Loucy (cell line): ENCODE results near the gene ZNF593.

Experiments
- H2AFZ ChIP-seq: fragments of 200-600 bp; sonication (generic); 2 replicates; pipeline ENCODE4 v1.6.0; 2016; ENCODE audit warnings: antibody characterized with exemption, mild to moderate bottlenecking, low read length, moderate library complexity
- H3F3A ChIP-seq: fragments of 200-600 bp; 2 replicates; pipeline ENCODE4 v1.6.0; 2016; ENCODE audit warnings: antibody characterized with exemption, low read depth, mild to moderate bottlenecking
- H3K27me3 ChIP-seq: fragments of 200-600 bp; sonication (generic); 2 replicates; pipeline ENCODE4 v1.6.1; 2014; ENCODE audit warnings: low read length, mild to moderate bottlenecking; ENCODE audit not compliant: insufficient read depth, poor library complexity, severe bottlenecking
- H3K36me3 ChIP-seq: fragments of 200-600 bp; sonication (generic); 2 replicates; pipeline ENCODE4 v1.6.1; 2016; ENCODE audit warnings: low read length; ENCODE audit not compliant: insufficient read depth
- H3K4me1 ChIP-seq: fragments of 200-600 bp; sonication (generic); 2 replicates; pipeline ENCODE4 v1.5.1; 2014; ENCODE audit warnings: low read length, mild to moderate bottlenecking; ENCODE audit not compliant: insufficient read depth, poor library complexity, severe bottlenecking
- H3K4me2 ChIP-seq: fragments of 200-600 bp; sonication (generic); 2 replicates; pipeline ENCODE4 v1.6.0; 2014; ENCODE audit warnings: antibody characterized with exemption, low read length, low read depth, mild to moderate bottlenecking; ENCODE audit not compliant: poor library complexity, severe bottlenecking
- H3K4me3 ChIP-seq: fragments of 200-600 bp; sonication (generic); 2 replicates; pipeline ENCODE4 v1.5.1; 2014; ENCODE audit warnings: low read length, mild to moderate bottlenecking, mixed read lengths; ENCODE audit not compliant: poor library complexity, severe bottlenecking
- H3K79me2 ChIP-seq: fragments of 200-600 bp; sonication (generic); 2 replicates; pipeline ENCODE4 v1.6.1; 2014; ENCODE audit warnings: low read length; ENCODE audit not compliant: insufficient read depth
- H3K9ac ChIP-seq: fragments of 200-600 bp; sonication (generic); 2 replicates; pipeline ENCODE4 v1.6.0; 2014; ENCODE audit warnings: mild to moderate bottlenecking, low read depth, low read length, moderate library complexity; ENCODE audit not compliant: poor library complexity, severe bottlenecking
- H3K9me2 ChIP-seq: fragments of 200-600 bp; sonication (generic); replicated peaks from 2 replicates; pipeline ENCODE4 v1.6.1; 2016; ENCODE audit warnings: low read depth, low read length, mixed read lengths
- H3K9me3 ChIP-seq: fragments of 200-600 bp; sonication (generic); 2 replicates; pipeline ENCODE4 v1.6.1; 2014; ENCODE audit warnings: mild to moderate bottlenecking, antibody characterized with exemption, low read length, low read depth; ENCODE audit not compliant: insufficient read depth
- H4K20me1 ChIP-seq: fragments of 200-600 bp; sonication (generic); 2 replicates; pipeline ENCODE4 v1.6.0; 2014; ENCODE audit warnings: antibody characterized with exemption, low read length, mild to moderate bottlenecking; ENCODE audit not compliant: insufficient read depth, poor library complexity, severe bottlenecking
- CTCF ChIP-seq: fragments of 200-600 bp; sonication (generic); conservative IDR thresholded peaks from 2 replicates; pipeline ENCODE4 v1.5.1; 2014; ENCODE audit warnings: mild to moderate bottlenecking, antibody characterized with exemption, low read length
- EZH2phosphoT487 ChIP-seq: fragments of 200-600 bp; IDR thresholded peaks from 2 replicates; pipeline ENCODE4 v1.6.1; 2018; ENCODE audit warnings: antibody characterized with exemption, mild to moderate bottlenecking, moderate library complexity, borderline replicate concordance

The ZNF593 gene

DNA sequence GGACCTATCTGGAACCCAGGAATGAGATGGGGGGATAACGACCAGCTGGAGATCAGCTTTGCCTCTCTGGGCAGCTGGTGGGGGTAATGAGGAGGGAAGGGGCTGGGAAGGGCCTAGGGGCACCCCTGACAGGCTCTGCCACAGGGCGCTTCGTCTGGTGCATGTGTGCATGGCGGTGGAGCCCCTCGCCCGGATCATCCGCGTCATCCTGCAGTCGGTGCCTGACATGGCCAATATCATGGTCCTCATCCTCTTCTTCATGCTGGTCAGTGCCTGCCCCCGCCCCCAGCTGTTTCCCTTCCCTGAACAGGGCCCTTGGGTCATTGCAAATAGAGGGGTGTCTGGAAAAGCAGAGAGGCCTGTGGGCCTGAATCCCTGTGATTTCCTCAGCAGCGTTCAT, 28.1 kb downstream of the ZNF593 start:
- no peaks in the 10 kb centered on the region for H3K79me2 ChIP-seq
- no peaks in the 10 kb centered on the region for H4K20me1 ChIP-seq
- H3K4me1 ChIP-seq, result no peaks in the 10 kb centered on the region

GRCh38 chr1:26200413-26200812, 30.7 kb downstream of the ZNF593 start:
- no peaks in the 10 kb centered on the region for H3K9me3 ChIP-seq
- H3K9me2 ChIP-seq, result no peaks in the 10 kb centered on the region
- H3K27me3 ChIP-seq, result no peaks in the 10 kb centered on the region
- no peak overlapping the region for H3K9ac ChIP-seq
- H3K79me2 ChIP-seq, result no peaks in the 10 kb centered on the region
- no peak for TF ChIP-seq CTCF
- no peak for TF ChIP-seq EZH2phosphoT487
- no peaks in the 10 kb centered on the region for H3K36me3 ChIP-seq
- no peaks in the 10 kb centered on the region for H4K20me1 ChIP-seq
- H3K4me1 ChIP-seq, result peaks cover 7% of the 10 kb centered on the region
- no peak overlapping the region for H3K4me3 ChIP-seq
- H3K4me2 ChIP-seq, result no peak overlapping the region
- H3F3A ChIP-seq, result no peaks in the 10 kb centered on the region
- H2AFZ ChIP-seq, result no peak overlapping the region

More for the DNA sequence above, 28.1 kb downstream of the ZNF593 start:
- no peaks in the 10 kb centered on the region for H3K27me3 ChIP-seq
- H3K4me3 ChIP-seq, result no peak overlapping the region
- no peaks in the 10 kb centered on the region for H3K9me3 ChIP-seq
- no peak for TF ChIP-seq CTCF
- no peak for TF ChIP-seq EZH2phosphoT487
- H3K36me3 ChIP-seq, result no peaks in the 10 kb centered on the region
- no peaks in the 10 kb centered on the region for H3F3A ChIP-seq
- H3K9me2 ChIP-seq, result no peaks in the 10 kb centered on the region
- no peak overlapping the region for H3K4me2 ChIP-seq
- H2AFZ ChIP-seq, result no peak overlapping the region
- no peak overlapping the region for H3K9ac ChIP-seq

DNA sequence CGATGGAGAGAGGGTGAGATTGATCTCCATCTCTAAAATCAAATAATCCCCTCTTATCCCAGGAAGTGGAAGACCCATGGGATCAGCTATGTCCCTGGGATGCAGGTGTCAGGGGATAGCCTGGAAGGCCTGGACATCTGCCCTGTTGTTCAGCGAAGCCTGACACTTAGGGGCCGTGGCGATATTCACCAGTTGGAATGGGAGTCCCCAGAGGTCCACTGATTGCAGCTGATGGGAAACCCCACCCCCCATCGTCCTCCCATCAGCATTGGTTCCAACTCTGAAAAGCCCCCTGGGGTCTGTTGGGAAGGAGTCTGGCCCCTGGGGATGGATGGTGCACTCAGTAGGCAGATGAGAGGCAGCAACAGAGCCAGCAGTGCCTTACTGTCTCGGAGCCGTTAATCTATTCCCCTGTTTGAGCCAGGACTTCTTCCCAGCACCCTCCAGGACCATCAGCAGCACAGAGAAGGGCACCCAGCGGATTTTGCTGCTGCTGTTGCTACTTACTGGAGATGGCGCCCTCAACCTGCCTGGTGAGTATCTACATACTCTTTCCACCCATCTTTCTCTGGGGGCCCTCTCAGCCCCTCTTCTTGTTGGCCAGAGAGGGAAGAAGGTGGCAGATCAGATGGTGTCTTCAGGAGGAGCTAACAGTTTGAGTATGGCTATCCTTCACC, 34.1 kb downstream of the ZNF593 start:
- Histone ChIP-seq H3K79me2 (no peaks in the 10 kb centered on the region), H3F3A (no peaks in the 10 kb centered on the region), H3K36me3 (no peaks in the 10 kb centered on the region), H3K9ac (no peak overlapping the region), H3K9me3 (no peaks in the 10 kb centered on the region), H3K4me3 (no peak overlapping the region), H2AFZ (no peak overlapping the region), H3K27me3 (no peaks in the 10 kb centered on the region), H3K4me2 (no peak overlapping the region), H3K9me2 (no peaks in the 10 kb centered on the region), H4K20me1 (no peaks in the 10 kb centered on the region), H3K4me1 (peaks cover 7% of the 10 kb centered on the region)
- TF ChIP-seq CTCF (peak; percentile 63), EZH2phosphoT487 (no peak)
